GM18499 (cell line): ENCODE results near the gene PALM3.

Experiments
- ATAC-seq: cut with Tn5 transposase; IDR thresholded peaks from one replicate; pipeline ENCODE4 v1.9.1; 2021; ENCODE audit warnings: moderate number of reproducible peaks; ENCODE audit not compliant: insufficient read depth, unreplicated experiment

The PALM3 gene, protein sequence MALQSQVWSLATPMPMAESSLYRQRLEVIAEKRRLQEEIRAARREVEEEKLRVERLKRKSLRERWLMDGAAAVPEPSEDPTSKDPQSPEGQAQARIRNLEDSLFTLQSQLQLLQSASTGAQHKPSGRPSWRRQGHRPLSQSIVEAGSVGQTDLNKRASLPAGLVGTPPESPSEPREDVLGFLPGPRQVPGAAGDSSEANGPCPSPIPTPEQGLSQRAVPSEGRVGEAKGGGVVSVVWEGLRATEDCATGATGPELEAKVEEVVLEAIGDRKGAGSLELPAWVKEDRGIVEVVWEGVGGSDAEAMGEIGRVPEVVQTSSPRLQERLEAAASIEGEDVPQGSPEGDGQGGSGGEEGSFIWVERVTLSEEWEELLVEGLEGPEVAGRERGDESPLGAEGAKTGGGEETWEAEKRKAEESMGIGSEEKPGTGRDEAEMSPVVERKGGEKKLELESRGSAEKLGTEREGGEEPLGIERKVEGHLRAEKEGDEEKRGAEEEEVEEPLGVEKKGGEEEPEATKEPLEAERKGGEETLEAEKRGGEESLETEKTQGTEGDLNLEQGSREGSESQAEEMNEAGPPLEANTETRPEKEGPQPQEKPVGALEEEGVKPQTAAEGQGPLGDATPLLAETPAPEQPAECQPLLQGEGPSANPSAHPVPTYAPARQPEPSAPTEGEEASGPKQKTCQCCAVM

DNA sequence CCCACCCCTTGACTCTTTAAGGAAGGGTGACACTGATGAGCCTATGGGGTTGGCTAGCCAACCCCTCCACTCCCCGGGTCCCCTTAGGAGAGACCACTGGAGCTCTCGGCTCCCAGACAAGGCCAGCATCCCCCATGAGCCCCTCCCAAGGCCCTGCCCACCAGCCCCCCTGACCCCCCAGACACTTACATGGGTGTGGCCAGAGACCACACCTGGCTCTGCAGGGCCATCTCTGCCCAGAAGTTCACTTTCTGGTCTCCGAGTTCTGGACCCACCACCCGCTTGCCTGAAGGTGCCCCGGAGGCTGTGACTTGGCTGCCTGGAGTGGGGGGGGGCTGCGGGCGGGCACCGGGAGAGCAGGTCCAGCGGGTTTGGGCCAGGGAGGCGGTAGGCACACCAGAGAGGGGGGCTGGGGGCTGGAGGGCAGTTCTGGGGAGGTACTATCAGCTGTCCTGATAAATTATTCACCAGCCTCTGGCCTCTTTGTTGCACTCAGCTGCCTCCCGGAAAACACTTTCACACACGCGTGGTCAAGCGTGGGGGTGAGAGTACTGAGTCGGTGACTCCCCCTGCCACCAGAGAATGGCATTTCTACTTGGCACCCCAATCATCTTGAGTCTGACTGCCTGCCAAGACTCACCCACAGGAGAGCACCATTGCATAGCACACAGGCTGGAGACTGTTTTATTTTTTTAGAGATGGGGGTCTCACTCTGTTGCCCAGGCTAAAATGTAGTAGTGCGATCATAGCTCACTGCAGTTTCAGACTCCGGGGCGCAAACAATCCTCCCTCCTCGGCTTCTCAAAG, at the start of gene PALM3:
TSS of gene PALM3 (minus strand) at position 326 of the 807 bp plus-strand sequence. CDS start at position 230, 96 bp downstream.
- no peak for ATAC-seq

DNA sequence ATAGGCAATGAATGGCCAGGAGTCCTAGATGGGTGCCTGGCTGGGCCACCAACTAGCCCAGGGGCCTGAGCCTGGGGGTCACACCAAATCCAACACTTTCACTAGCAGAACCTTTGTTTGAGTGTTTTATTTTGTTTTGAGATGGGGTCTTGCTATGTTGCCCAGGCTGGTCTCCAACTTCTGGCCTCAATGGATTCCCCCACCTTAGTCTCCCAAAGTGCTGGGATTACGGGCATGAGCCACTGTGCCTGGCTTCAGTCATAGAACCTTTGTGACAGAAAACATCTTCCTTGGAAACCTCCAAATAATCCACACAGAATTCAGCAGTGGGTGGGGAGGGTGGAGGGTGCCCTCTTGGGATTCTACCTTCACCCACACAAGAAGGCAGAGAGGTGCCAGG, 49.6 kb upstream of the PALM3 start:
- no peak for ATAC-seq

DNA sequence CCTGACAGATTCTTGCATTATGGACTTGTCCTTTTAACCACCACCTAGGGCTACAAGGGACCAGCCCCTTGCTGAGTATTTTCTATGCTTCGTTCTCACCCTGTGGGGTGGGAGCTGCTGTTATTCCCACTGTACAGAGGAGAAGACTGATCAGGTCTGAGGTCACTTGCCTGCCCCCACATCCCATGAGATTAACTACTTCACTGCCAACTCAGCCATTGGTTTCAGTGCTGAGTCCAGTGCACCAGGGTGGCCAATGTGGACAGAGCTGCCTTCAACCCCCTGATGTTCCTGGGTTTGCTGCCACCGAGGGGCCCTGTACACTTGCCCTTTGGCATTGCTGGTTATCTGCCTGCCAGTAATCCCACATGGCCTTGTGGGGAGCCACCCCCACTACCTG, 48.8 kb upstream of the PALM3 start:
- no peak for ATAC-seq

DNA sequence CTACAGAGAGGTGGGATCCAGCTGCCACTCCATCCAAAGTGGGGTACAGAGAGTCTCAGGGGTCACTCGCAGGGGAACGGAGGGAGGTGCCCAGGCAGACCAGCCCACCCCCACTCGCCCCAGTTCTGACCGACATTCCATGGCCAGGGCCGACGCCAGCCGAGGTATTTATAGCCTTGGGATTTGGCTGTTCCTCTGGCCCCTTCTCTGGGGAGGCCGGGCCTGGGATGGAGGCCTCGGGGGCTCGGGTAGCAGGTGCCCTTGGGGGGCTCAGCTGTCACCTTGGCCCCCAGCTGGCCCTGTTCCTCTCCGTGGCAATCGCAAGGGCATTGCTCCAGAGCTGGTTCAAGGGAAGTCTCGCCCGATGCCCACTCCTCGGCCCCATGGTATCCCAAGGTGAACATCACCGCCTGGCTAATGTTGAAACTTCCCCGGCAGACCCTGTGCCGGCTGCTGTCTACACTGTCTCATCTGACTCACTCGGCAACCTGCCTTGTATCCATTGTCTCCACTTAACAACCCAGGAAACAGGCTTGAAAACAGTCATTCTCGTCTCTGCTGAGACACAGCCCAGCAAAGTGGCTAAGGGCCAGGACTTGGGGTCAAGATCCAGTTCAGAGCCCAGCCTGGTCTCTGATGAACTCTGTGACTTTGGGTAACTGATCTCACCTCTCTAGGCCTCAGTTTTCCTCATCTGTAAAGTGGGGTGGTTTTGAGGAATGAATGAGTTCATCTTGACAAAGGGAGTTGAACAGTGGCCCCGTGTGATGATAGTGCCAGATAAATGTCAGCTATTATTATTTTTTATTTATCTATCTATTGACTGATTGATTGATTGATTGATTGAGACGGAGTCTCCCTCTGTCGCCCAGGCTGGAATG, 45.9 kb upstream of the PALM3 start:
- ATAC-seq = no peak

DNA sequence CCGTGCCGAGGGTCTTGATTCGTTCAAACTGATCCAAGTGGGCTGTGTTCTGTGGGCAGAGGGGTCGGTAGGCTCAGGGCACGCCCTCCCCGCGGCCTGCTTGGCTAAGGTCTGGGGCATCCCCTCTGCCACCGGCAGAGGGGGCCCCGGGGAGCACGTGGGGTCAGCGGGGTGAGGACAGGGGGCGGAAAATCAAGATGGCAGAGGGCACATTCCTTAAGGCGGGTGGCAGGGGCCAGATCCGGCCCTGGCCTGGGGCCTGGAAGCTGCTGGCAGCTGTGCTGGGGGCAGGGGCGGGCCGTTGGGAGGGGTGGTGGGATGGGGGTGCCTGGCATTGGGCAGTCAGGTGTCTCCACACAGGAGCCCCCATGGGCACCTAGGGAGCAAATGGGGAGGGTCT, 45.0 kb upstream of the PALM3 start:
- no peak for ATAC-seq

DNA sequence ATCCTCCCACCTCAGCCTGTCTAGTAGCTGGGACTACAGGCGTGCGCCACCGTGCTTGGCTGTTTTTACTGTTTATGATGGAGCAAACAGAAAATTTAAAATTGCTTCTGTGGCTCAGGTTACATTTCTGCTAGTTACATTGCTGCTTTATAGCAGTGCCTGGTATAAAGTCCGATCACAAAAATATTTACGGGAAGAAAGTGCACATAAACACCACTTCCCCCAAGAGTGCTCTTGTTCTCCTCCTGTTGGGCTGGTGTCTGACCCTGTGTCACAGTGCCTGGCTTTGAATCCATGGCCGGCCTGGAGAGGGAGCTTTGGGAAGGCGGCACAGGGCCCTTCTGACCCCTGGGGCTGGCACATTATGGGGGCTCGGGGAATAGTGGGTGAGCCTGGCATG, 43.8 kb upstream of the PALM3 start:
- no peak for ATAC-seq

DNA sequence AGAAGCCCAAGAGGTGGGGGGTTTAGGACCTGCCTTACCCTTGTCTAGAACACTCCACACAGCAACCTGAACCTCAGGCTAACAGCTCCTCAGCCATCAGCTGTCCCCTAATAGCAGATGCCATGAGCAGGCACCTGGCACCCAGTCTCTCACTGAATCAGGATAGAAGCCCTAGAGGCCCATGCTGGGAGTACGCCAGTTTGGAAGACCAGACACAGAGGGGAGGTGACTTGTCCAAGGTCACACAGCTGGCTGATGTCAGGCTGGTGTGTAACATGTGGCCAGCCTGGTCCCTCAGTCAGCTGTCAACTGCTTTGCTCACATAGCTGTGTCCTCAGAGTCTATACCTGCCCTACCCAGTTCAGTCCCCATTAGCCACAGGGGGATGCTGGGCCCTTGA, 41.4 kb upstream of the PALM3 start:
- ATAC-seq = no peak

DNA sequence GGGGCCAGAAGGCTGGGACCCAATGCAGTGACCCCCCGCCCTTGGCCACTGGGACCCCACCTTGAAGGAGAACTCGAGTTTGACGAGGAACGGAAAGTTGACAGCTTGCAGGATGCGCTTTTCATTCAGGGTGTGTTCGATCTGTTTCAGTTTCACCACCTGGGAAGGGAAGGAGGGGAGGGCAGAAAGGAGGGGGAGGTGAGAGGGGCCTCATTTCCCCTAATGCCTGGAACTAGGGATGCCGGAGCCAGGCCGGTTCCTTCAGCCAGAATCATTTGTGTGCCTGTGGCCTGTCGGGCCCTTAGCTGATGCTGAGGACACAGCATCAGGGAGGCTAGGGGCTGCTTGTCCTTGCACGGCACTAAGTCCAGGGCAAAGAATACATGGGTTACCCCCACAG, 40.9 kb upstream of the PALM3 start:
- no peak for ATAC-seq

DNA sequence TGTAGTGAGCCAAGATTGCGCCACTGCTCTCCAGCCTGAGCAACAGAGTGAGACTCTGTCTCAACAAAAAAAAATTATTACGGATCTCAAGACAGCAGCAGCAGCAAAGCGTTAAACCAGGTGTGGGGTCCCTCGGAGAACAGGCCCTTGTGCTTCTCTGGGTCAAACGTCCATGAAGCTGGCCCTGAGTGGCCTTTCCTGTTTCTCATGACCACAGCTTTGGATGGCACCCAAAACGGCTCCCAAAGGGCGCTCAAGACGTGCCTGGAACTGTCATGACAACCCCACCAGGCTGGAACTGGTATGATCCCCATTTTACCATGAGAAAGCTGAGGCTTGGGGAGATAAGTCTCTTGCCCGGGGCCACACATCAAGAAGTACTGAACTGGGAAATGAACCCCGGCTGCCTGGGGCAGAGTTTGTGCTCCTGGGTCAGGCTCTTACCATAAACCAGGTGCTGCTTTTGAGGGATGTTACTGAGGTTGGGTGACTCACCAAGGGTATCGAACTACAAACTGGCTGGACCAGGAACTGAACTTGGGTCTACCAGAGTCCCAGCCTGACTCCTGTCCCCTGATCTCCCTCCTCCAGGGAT, 40.3 kb upstream of the PALM3 start:
- no peak for ATAC-seq

DNA sequence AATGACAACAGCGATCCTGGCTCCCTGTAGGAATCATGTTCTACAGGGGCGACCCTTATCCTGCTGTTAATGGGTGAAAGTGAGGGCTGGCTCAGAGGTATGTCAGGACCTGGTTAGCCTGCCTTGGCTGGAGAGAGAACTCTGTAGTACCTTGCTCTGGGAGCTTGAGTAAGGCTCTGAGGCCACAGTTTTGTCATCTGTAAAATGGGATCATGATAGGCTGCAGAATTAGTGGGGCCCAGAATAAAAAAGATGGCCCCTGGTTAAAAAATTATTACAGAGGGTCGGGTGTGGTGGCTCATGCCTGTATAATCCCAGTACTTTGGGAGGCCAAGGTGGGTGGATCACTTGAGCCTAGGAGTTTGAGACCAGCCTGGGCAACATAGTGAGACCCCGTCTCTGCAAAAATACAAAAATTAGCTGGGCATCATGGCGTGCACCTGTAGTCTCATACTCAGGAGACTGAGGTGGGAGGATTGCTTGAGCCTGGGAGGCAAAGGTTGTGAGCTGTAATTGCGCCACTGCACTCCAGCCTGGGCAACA, 39.2 kb upstream of the PALM3 start:
- ATAC-seq = no peak

DNA sequence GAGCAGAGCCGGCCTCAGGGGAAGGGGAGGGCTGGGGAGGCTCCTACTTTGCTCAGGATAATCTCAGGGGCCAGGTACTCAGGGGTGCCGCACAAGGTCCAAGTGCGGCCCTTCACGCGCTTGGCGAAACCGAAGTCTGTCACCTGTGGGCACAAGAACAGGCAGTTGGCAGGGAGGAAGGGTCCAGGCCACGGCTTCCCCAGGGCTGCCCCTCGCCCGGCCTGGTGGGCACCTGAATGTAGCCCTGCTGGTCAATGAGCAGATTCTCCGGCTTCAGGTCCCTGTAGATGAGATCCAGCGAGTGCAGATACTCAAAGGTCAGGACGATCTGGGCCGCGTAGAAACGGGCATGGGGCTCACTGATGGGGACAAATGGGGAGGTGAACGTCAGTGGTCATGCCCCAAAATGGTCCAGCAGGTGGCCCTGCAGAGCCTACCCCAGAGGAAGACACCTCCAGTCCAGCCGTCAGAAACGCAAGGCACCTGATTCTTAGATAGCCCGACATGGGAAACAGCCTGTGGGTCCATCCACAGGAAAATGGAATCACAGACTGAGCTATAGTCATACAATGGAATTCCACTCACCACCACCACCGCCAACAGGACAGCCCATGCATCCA, 35.8 kb upstream of the PALM3 start:
- no peak for ATAC-seq

DNA sequence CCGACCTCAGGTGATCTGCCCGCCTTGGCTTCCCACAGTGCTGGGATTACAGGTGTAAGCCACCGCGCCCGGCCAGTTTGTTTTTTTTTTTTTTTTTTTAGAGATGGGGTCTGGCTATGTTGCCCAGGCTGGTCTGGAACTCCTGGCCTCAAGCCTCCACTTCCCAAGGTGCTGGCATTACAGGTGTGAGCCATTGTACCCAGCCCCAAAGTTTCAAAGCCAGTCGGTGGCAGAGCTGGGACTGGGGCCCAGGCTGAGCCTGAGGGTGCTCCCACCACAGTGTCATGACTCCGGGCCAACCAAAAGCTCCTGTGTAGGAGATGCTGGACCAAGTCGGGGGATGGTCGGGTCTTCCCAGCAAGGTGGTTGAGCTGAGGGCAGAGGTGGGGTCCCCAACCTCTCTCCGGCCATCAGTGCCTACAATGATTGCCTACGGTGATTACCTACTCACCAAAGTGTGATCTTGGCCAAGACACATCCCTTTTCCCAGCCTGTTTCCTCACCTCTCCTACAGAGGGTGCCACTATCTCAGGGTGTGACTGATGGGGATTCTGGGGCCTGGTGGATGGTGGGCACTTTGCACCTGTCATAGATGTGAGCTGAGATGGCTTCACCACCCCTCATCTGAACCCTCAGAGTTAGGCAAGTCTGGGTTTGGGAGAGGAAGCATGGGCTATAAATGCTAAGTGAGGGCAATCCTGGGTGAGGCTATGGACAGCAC, 34.6 kb upstream of the PALM3 start:
- no peak for ATAC-seq

DNA sequence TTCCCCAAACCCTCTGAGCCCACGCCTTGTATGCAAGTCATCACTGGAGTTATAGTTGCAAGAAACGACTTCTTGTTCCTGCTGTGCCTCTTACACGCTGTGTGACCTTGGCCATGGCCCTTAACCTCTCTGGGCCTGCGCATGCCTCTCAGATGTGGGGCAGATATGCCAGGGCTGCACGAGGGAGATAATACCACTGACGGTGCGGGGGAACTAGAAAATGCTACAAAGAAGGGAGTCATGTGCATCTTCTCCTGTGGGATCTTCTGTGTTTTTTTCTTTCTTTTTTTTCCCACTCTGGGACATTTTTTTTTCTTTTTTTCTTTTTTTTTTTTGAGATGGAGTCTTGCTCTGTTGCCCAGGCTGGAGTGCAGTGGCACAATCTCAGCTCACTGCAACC, 33.0 kb upstream of the PALM3 start:
- ATAC-seq = no peak

DNA sequence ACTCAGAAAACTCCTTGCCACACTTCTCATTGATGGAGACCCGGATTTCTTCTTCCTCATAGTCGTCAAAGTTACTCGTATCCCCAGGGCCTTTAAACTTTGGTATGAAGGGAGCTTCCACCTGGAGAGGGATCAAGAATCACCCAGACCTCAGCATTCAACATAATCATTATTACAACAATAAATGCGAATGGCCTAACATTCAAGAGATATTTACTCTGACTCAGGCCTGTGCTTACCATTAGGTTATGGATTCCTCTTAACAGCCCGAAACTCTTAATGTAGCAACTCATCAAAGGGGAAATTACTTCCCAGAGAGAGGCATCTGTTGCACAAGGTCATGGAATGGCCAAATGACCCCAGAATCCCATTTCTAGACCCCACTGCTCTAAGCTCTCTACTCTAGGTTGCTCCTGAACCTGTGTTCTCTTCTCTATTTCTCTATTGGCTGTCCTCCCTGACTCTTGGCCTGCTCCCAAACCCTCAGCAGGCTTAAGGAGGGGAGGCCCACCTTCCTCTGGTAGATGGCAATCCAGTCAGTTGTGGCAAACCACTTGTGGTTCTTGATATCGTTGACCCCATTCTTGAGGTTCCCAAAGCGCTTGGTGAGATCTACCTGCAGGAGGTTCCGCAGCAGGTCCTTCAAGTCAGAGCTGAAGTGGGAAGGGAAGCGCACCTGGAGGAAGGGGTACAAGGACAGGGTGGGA, 31.4 kb upstream of the PALM3 start:
- ATAC-seq = no peak

DNA sequence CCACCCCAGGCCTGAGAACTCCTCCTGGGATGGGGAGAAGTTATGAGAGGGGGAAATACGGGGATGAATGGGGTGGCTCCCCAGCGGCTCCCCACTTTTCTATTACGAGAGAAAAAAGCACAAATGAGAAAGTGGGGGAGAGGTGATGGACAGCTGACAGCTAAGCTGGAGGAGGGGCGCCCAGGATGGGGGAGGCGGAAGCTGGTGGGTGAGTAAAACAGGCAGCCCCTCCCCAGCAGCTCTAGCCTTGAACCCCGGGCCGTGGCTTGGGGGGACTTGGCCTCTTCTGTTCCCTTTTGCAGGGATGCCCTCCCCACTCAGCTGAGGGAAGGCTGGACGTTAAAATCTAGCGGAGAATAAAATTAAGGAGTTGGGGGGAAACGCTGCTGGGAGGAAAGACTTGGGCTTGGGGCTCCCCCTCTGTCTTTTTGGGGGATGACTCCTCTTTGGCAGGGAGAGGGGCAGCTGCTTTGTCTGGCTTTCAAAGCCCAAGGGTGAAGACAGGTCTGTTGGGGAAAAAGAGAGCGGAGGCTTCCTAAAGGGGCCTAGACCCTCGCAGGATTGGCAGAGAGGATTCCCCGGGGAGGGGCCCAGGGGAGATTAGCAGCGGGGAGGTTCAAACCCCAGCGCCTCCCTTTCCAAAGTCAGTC, 30.1 kb upstream of the PALM3 start:
- no peak for ATAC-seq

DNA sequence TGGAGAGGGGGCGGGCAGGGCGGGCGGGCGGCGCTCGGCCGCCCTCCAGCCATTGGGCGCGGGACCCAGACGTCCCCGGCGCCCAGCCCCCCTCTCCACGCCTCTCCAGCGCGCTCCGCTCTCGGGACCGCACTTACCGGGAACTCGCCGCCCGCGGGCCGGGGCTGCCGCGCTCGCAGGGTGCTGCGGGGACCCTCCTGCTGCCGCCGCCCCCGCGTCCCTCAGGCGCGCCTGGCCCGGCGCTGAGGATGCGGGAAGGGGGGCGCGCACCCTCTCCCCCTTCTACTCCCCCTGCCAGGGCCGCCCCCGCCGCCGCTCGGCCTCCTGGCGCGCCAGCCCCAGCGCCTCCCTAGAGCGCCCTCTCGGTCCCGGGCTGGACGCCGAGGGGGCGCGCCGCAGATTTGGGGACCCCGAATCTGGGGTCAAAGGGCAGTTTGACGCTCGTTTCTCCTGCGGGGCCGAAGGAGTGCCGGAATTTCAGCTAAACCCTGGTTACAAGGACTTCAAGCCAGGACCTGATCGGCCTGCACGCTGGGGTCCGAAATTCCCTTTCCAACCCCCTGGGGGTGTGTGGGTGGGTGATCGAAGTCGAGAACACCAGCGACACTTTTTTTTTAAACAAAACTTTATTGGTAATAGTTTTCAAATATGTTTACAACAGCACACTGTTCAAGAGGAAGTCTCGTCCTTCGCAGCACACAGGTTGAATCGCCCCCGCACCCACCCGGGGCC, 29.4 kb upstream of the PALM3 start:
- no peak for ATAC-seq
